ENCODE measurements around the gene RPL37.
"Not testable (repeated sequence)": the region's sequence is repeated elsewhere in the genome, so short reads cannot be mapped to it uniquely, and the experiment has no call there.

The RPL37 gene

GRCh38 chr5:40827188-40827977, 7.6 kb downstream of the RPL37 start:
- H3K27me3 Mint-ChIP-seq, result no peaks in the 10 kb centered on the region
- H3K36me3 Mint-ChIP-seq (ENCODE audit: low read depth), result peaks cover 61% of the 10 kb centered on the region
- H3K27ac Mint-ChIP-seq, result peak overlapping the region; percentile 63
- H3K4me3 Mint-ChIP-seq, result peak overlapping the region; percentile 23
- peaks cover 48% of the 10 kb centered on the region for H3K4me1 Mint-ChIP-seq (ENCODE audit: low read depth)
- no peaks in the 10 kb centered on the region for H3K9me3 Mint-ChIP-seq

GRCh38 chr5:40826489-40827187, 8.4 kb downstream of the RPL37 start:
- Mint-ChIP-seq H3K4me3 (peak overlapping the region; percentile 5), H3K27me3 (no peaks in the 10 kb centered on the region), H3K36me3 (ENCODE audit: low read depth) (peaks cover 54% of the 10 kb centered on the region), H3K27ac (peak overlapping the region; percentile 26), H3K4me1 (ENCODE audit: low read depth) (peaks cover 41% of the 10 kb centered on the region), H3K9me3 (no peaks in the 10 kb centered on the region)

- not testable (repeated sequence) for H3K9me3 Mint-ChIP-seq, H3K4me3 Mint-ChIP-seq, H3K27me3 Mint-ChIP-seq
- H3K27ac Mint-ChIP-seq, result peak overlapping the region; percentile 24
- H3K4me1 Mint-ChIP-seq (ENCODE audit: low read depth), result peaks cover 30% of the 10 kb centered on the region
- peaks cover 48% of the 10 kb centered on the region for H3K36me3 Mint-ChIP-seq (ENCODE audit: low read depth)
Measured at GRCh38 chr5:40825461-40826043, 9.5 kb downstream of the RPL37 start.

GRCh38 chr5:40823459-40823858, 11.6 kb downstream of the RPL37 start:
- Mint-ChIP-seq H3K4me3 (no peak overlapping the region), H3K27me3 (no peaks in the 10 kb centered on the region), H3K27ac (no peak overlapping the region), H3K36me3 (ENCODE audit: low read depth) (peaks cover 27% of the 10 kb centered on the region), H3K4me1 (ENCODE audit: low read depth) (peaks cover 12% of the 10 kb centered on the region), H3K9me3 (no peaks in the 10 kb centered on the region)

GRCh38 chr5:40813698-40814281, 21.2 kb downstream of the RPL37 start:
- H3K27me3 Mint-ChIP-seq, result no peaks in the 10 kb centered on the region
- H3K9me3 Mint-ChIP-seq, result no peaks in the 10 kb centered on the region
- peak overlapping the region; percentile 31 for H3K27ac Mint-ChIP-seq
- peaks cover 9% of the 10 kb centered on the region for H3K4me1 Mint-ChIP-seq (ENCODE audit: low read depth)
- peaks cover 3% of the 10 kb centered on the region for H3K36me3 Mint-ChIP-seq (ENCODE audit: low read depth)
- H3K4me3 Mint-ChIP-seq, result no peak overlapping the region

- no peaks in the 10 kb centered on the region for H3K9me3 Mint-ChIP-seq
- no peaks in the 10 kb centered on the region for H3K27me3 Mint-ChIP-seq
- H3K4me1 Mint-ChIP-seq (ENCODE audit: low read depth), result peaks cover 15% of the 10 kb centered on the region
- no peak overlapping the region for H3K27ac Mint-ChIP-seq
- no peaks in the 10 kb centered on the region for H3K36me3 Mint-ChIP-seq (ENCODE audit: low read depth)
- H3K4me3 Mint-ChIP-seq, result no peak overlapping the region
Measured at GRCh38 chr5:40812125-40812524, 22.9 kb downstream of the RPL37 start.

GRCh38 chr5:40801771-40802562, 33.1 kb downstream of the RPL37 start:
- H3K4me1 Mint-ChIP-seq (ENCODE audit: low read depth), result peaks cover 13% of the 10 kb centered on the region
- no peaks in the 10 kb centered on the region for H3K9me3 Mint-ChIP-seq
- H3K27ac Mint-ChIP-seq, result no peak overlapping the region
- H3K4me3 Mint-ChIP-seq, result no peak overlapping the region
- H3K27me3 Mint-ChIP-seq, result peaks cover 4% of the 10 kb centered on the region
- H3K36me3 Mint-ChIP-seq (ENCODE audit: low read depth), result no peaks in the 10 kb centered on the region

GRCh38 chr5:40799258-40799657, 35.8 kb downstream of the RPL37 start:
- H3K4me1 Mint-ChIP-seq (ENCODE audit: low read depth), result peaks cover 39% of the 10 kb centered on the region
- no peak overlapping the region for H3K27ac Mint-ChIP-seq
- H3K27me3 Mint-ChIP-seq, result peaks cover 4% of the 10 kb centered on the region

GRCh38 chr5:40798801-40799210, 36.2 kb downstream of the RPL37 start:
- Mint-ChIP-seq H3K36me3 (ENCODE audit: low read depth) (peaks cover 24% of the 10 kb centered on the region), H3K27me3 (peaks cover 4% of the 10 kb centered on the region), H3K9me3 (no peaks in the 10 kb centered on the region), H3K4me3 (peak overlapping the region; percentile 92), H3K27ac (peak overlapping the region; percentile 64), H3K4me1 (ENCODE audit: low read depth) (peaks cover 44% of the 10 kb centered on the region)

More at GRCh38 chr5:40799258-40799657, 35.8 kb downstream of the RPL37 start:
- Mint-ChIP-seq H3K9me3 (no peaks in the 10 kb centered on the region), H3K36me3 (ENCODE audit: low read depth) (peaks cover 19% of the 10 kb centered on the region), H3K4me3 (no peak overlapping the region)

- Mint-ChIP-seq H3K9me3 (no peaks in the 10 kb centered on the region), H3K4me3 (peak within 1 kb of the TSS; percentile 92), H3K27me3 (peaks cover 4% of the 10 kb centered on the region), H3K27ac (peak within 1 kb of the TSS; percentile 83), H3K4me1 (ENCODE audit: low read depth) (peaks cover 50% of the 10 kb centered on the region), H3K36me3 (ENCODE audit: low read depth) (peaks cover 30% of the 10 kb centered on the region)
Measured at GRCh38 chr5:40798012-40798800, 36.8 kb downstream of the RPL37 start, which contains the start of gene PRKAA1. PRKAA1 (minus strand) TSS chr5:40798374; CDS start chr5:40798189, 185 bp downstream.

GRCh38 chr5:40797273-40798011, 37.6 kb downstream of the RPL37 start:
- Mint-ChIP-seq H3K36me3 (ENCODE audit: low read depth) (peaks cover 31% of the 10 kb centered on the region), H3K4me1 (ENCODE audit: low read depth) (peaks cover 54% of the 10 kb centered on the region), H3K27ac (peak overlapping the region; percentile 83), H3K4me3 (peak overlapping the region; percentile 92), H3K9me3 (no peaks in the 10 kb centered on the region), H3K27me3 (peaks cover 4% of the 10 kb centered on the region)

GRCh38 chr5:40796487-40796889, 38.5 kb downstream of the RPL37 start:
- Mint-ChIP-seq H3K4me3 (peak overlapping the region; percentile 92), H3K27ac (peak overlapping the region; percentile 83), H3K4me1 (ENCODE audit: low read depth) (peaks cover 59% of the 10 kb centered on the region), H3K27me3 (peaks cover 4% of the 10 kb centered on the region), H3K9me3 (no peaks in the 10 kb centered on the region), H3K36me3 (ENCODE audit: low read depth) (peaks cover 31% of the 10 kb centered on the region)

GRCh38 chr5:40794877-40795276, 40.1 kb downstream of the RPL37 start:
- not testable (repeated sequence) for H3K27ac Mint-ChIP-seq, H3K4me3 Mint-ChIP-seq, H3K9me3 Mint-ChIP-seq, H3K27me3 Mint-ChIP-seq
- H3K4me1 Mint-ChIP-seq (ENCODE audit: low read depth), result peaks cover 71% of the 10 kb centered on the region
- H3K36me3 Mint-ChIP-seq (ENCODE audit: low read depth), result peaks cover 31% of the 10 kb centered on the region
